SH-SY5Y (cell line): Measurements from ENCODE around the gene CEMIP2.

ENCODE experiments used
- GATA2 ChIP-seq: IDR thresholded peaks from 2 replicates; pipeline ENCODE4 v1.6.1; 2011; ENCODE audit warnings: mild to moderate bottlenecking, low read depth, low read length
- GATA3 ChIP-seq: IDR thresholded peaks from 2 replicates; pipeline ENCODE4 v1.6.1; 2011; ENCODE audit warnings: low read depth, mild to moderate bottlenecking, low read length, moderate library complexity

- TF ChIP-seq GATA2, result no peak
- no peak for TF ChIP-seq GATA3
These were observed 91.9 kb downstream of the CEMIP2 start for GRCh38 chr9:71676460-71676859.
